Measurements from ENCODE around the gene CD81.

The CD81 gene

GRCh38 chr11:2390725-2391151 is 13.6 kb downstream of the CD81 start:
- no peak overlapping the region for H3K4me3 ChIP-seq (ENCODE audit: low read depth, low read length)

GRCh38 chr11:2391181-2391975 is 14.3 kb downstream of the CD81 start:
- H3K4me3 ChIP-seq (ENCODE audit: low read depth, low read length), result no peak overlapping the region
- no peak for TF ChIP-seq CTCF (IDR thresholded peaks at IDR 0.05; ENCODE audit: low read depth, low read length)

More at GRCh38 chr11:2390725-2391151, 13.6 kb downstream of the CD81 start:
- no peak for TF ChIP-seq CTCF (IDR thresholded peaks at IDR 0.05; ENCODE audit: low read depth, low read length)

- H3K4me3 ChIP-seq (ENCODE audit: low read depth, low read length), result no peak overlapping the region
- TF ChIP-seq CTCF (IDR thresholded peaks at IDR 0.05; ENCODE audit: low read depth, low read length), result no peak
Observed at GRCh38 chr11:2392241-2392959, 15.3 kb downstream of the CD81 start.

GRCh38 chr11:2393111-2393868 is 16.2 kb downstream of the CD81 start:
- no peak for TF ChIP-seq CTCF (IDR thresholded peaks at IDR 0.05; ENCODE audit: low read depth, low read length)
- H3K4me3 ChIP-seq (ENCODE audit: low read depth, low read length), result no peak overlapping the region

GRCh38 chr11:2393941-2394817 is 17.1 kb downstream of the CD81 start:
- no peak for TF ChIP-seq CTCF (IDR thresholded peaks at IDR 0.05; ENCODE audit: low read depth, low read length)
- H3K4me3 ChIP-seq (ENCODE audit: low read depth, low read length), result no peak overlapping the region

GRCh38 chr11:2394818-2395105 is 17.7 kb downstream of the CD81 start:
- TF ChIP-seq CTCF (IDR thresholded peaks at IDR 0.05; ENCODE audit: low read depth, low read length), result no peak
- no peak overlapping the region for H3K4me3 ChIP-seq (ENCODE audit: low read depth, low read length)

Measured in WI38 (cell line).